Gastrocnemius medialis (tissue), 4 donors: ENCODE measurements around the gene HHLA2.

Source experiments
- POLR2A ChIP-seq, 2 donors: fragments of 450-650 bp; IDR thresholded peaks; one replicate each; pipeline ENCODE4 v1.6.1; 2017; ENCODE audit warnings: antibody characterized with exemption in 2 of 2, mild to moderate bottlenecking in 2 of 2, moderate library complexity in 2 of 2
- TF ChIP-seq, protein P1 (sequence below), 5 experiments: fragments of 450-650 bp in 3 of 5; fragments of 200-600 bp in 2 of 5; sonication (generic) in 2 of 5; IDR thresholded peaks in 4 of 5; conservative IDR thresholded peaks in 1 of 5; 1 replicate in 4 of 5; 2 replicates in 1 of 5; pipeline ENCODE4 v1.5.1; 2016 to 2019; ENCODE audit warnings: antibody characterized with exemption in 5 of 5, mild to moderate bottlenecking in 3 of 5, moderate library complexity in 3 of 5

DNA sequence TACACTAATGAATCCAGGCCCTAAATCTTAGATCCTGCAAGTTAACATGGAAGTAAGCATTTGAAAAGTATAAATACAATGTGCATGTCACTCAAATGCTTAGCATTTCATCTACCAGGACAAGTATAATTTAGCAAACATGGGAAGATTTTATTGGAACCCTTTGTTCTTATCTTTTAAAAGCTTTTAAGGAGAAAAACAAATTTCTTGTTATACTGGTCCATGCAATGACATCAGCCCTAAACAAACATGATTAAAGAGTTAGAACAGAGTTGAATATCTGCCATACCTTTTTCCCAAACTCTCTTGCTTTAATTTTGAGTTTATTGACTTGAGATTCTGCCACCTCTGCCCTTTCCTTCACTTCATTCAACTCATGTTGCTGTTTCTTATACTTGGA, 87.0 kb downstream of the HHLA2 start:
- TF ChIP-seq, protein P1, sequence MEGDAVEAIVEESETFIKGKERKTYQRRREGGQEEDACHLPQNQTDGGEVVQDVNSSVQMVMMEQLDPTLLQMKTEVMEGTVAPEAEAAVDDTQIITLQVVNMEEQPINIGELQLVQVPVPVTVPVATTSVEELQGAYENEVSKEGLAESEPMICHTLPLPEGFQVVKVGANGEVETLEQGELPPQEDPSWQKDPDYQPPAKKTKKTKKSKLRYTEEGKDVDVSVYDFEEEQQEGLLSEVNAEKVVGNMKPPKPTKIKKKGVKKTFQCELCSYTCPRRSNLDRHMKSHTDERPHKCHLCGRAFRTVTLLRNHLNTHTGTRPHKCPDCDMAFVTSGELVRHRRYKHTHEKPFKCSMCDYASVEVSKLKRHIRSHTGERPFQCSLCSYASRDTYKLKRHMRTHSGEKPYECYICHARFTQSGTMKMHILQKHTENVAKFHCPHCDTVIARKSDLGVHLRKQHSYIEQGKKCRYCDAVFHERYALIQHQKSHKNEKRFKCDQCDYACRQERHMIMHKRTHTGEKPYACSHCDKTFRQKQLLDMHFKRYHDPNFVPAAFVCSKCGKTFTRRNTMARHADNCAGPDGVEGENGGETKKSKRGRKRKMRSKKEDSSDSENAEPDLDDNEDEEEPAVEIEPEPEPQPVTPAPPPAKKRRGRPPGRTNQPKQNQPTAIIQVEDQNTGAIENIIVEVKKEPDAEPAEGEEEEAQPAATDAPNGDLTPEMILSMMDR (IDR thresholded peaks at IDR 0.05 in 4 of 5, conservative IDR thresholded peaks at IDR 0.05 in 1 of 5): no peak
- TF ChIP-seq POLR2A (IDR thresholded peaks at IDR 0.05): no peak
